Trophoblast cell (in vitro differentiated cells and primary cell): Measurements from ENCODE around the gene TLN1.
A peak's percentile ranks its signal among the peaks of the same experiment; 100 is the strongest.

Experiments used
- DNase-seq, 2 donors: peaks; one replicate each; pipeline ENCODE4 v3.0.0-alpha.2; 2016
- H2AFZ ChIP-seq: 2 replicates; pipeline ENCODE4 v1.6.1; 2013; ENCODE audit warnings: low read length, moderate library complexity, mild to moderate bottlenecking; ENCODE audit not compliant: insufficient read depth, poor library complexity
- H2AK5ac ChIP-seq: 2 replicates; pipeline ENCODE4 v1.6.1; 2013; ENCODE audit warnings: mild to moderate bottlenecking, low read length
- H2BK120ac ChIP-seq: 2 replicates; pipeline ENCODE4 v1.6.1; 2013; ENCODE audit warnings: low read length, mild to moderate bottlenecking, moderate library complexity; ENCODE audit not compliant: insufficient read depth, poor library complexity
- H2BK12ac ChIP-seq: 2 replicates; pipeline ENCODE4 v1.6.1; 2013; ENCODE audit warnings: mild to moderate bottlenecking, low read length, moderate library complexity
- H2BK5ac ChIP-seq: 2 replicates; pipeline ENCODE4 v1.6.1; 2013; ENCODE audit warnings: low read length, low read depth, moderate library complexity, mild to moderate bottlenecking; ENCODE audit not compliant: poor library complexity
- H3K14ac ChIP-seq: 2 replicates; pipeline ENCODE4 v1.6.1; 2013; ENCODE audit warnings: mild to moderate bottlenecking, low read length
- H3K18ac ChIP-seq: 2 replicates; pipeline ENCODE4 v1.6.1; 2013; ENCODE audit warnings: mild to moderate bottlenecking, low read length
- H3K23ac ChIP-seq: 2 replicates; pipeline ENCODE4 v1.6.1; 2013; ENCODE audit warnings: low read length
- H3K27ac ChIP-seq: 2 replicates; pipeline ENCODE4 v1.5.1; 2013; ENCODE audit warnings: low read depth, mild to moderate bottlenecking, inconsistent platforms, low read length, moderate library complexity
- H3K27me3 ChIP-seq: 2 replicates; pipeline ENCODE4 v1.6.1; 2013; ENCODE audit warnings: inconsistent platforms, mild to moderate bottlenecking, low read length, moderate library complexity; ENCODE audit not compliant: insufficient read depth
- H3K36me3 ChIP-seq, 2 experiments: 1 replicate in 1 of 2; 2 replicates in 1 of 2; pipeline ENCODE4 v1.6.1; 2013; ENCODE audit warnings: low read length in 2 of 2, mild to moderate bottlenecking in 2 of 2, moderate library complexity in 1 of 2; ENCODE audit not compliant: insufficient read depth in 2 of 2, control insufficient read depth in 1 of 2
- H3K4ac ChIP-seq: 2 replicates; pipeline ENCODE4 v1.6.1; 2013; ENCODE audit warnings: low read depth, mild to moderate bottlenecking, low read length, moderate library complexity
- H3K4me1 ChIP-seq, 2 experiments: 1 replicate in 1 of 2; 2 replicates in 1 of 2; pipeline ENCODE4 v1.6.1; 2013; ENCODE audit warnings: low read length in 2 of 2, mild to moderate bottlenecking in 2 of 2, moderate library complexity in 1 of 2; ENCODE audit not compliant: insufficient read depth in 2 of 2, control insufficient read depth in 1 of 2
- H3K4me2 ChIP-seq: 2 replicates; pipeline ENCODE4 v1.6.1; 2013; ENCODE audit warnings: inconsistent platforms, mild to moderate bottlenecking, low read length, moderate library complexity
- H3K4me3 ChIP-seq: 2 replicates; pipeline ENCODE4 v1.5.1; 2013; ENCODE audit warnings: mild to moderate bottlenecking, low read depth, low read length, inconsistent platforms
- H3K79me1 ChIP-seq: one replicate; pipeline ENCODE4 v1.6.1; 2013; ENCODE audit warnings: low read length
- H3K79me2 ChIP-seq: 2 replicates; pipeline ENCODE4 v1.6.1; 2013; ENCODE audit warnings: low read length, mild to moderate bottlenecking; ENCODE audit not compliant: control insufficient read depth, insufficient read depth, poor library complexity
- H3K9ac ChIP-seq: 2 replicates; pipeline ENCODE4 v1.6.1; 2013; ENCODE audit warnings: mild to moderate bottlenecking, low read length
- H3K9me3 ChIP-seq: 2 replicates; pipeline ENCODE4 v1.6.1; 2013; ENCODE audit warnings: low read depth, mild to moderate bottlenecking, control low read depth, inconsistent platforms, low read length; ENCODE audit not compliant: insufficient read depth
- H4K12ac ChIP-seq: 2 replicates; pipeline ENCODE4 v1.6.1; 2013; ENCODE audit warnings: low read depth, mild to moderate bottlenecking, low read length, moderate library complexity
- H4K8ac ChIP-seq: 2 replicates; pipeline ENCODE4 v1.6.1; 2013; ENCODE audit warnings: low read depth, mild to moderate bottlenecking, low read length, moderate library complexity
- H4K91ac ChIP-seq: one replicate; pipeline ENCODE4 v1.6.1; 2013; ENCODE audit warnings: low read depth, mild to moderate bottlenecking, low read length, moderate library complexity
- WGBS: extraction: QIAGEN DNeasy Blood & Tissue Kit; methylation state at CpG from one replicate; pipeline ENCODE4 v1.1.7; 2013; ENCODE audit warnings: missing lambda C conversion rate; ENCODE audit not compliant: insufficient read length, insufficient coverage; ENCODE audit errors: extremely low coverage; 5-methylcytosine and 5-hydroxymethylcytosine counted together

Gene TLN1

DNA sequence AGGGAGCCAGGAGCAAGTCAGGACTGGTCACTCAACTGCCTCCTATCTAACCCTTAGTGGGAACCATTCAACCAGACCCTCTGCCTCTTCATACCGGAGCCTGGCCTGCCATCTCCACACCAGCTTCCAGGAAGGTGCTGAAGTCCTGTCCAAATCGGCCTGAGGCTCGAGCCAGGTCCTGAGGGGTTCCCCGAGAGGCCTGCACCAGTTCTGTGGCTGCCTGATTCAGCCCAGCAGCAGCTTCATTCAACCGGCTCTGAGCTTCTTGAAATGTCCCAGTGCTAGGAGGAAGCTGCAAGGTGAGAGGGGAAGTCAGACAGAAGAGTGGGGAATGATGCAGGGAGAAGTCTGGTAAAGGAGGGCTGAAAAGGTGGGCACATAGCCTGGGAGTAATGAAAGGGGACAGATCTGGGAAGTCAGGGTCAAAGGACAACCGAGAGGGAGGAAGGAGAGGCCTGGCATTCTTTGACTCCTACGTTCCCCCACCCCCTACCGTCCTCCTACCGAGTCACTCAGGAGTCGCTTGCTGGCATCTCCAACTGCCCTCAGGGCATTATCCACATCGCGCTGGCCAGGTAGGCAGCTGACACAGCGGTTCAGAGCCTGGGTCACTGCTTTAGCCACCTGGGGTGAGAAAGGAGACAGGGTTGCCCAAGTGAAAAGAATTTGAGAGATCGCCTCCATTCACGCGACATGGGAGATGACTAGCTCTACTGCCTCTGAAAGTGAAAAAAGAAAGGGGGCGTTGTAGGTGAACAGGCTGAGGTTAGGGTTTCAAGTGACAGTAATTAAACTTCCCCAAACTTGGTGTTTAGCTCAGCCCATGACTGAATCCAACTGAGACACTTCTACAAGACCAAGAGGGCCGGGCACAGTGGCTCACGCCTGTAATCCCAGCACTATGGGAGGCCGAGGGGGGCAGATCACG lies 20.2 kb downstream of the TLN1 start:
- Histone ChIP-seq H3K27ac (no peak overlapping the region), H3K79me2 (no peaks in the 10 kb centered on the region), H3K4me1 (no peaks in the 10 kb centered on the region), H3K4me3 (no peak overlapping the region), H2BK5ac (no peak overlapping the region), H3K4me2 (no peak overlapping the region), H2BK120ac (no peak overlapping the region), H3K18ac (no peak overlapping the region), H3K9me3 (no peaks in the 10 kb centered on the region), H3K27me3 (no peaks in the 10 kb centered on the region), H3K14ac (no peak overlapping the region), H2AK5ac (no peak overlapping the region), H3K9ac (no peak overlapping the region), H4K8ac (no peak overlapping the region), H3K23ac (no peak overlapping the region), H3K4ac (no peak overlapping the region), H3K36me3 (peaks cover 66 to 75% of the 10 kb centered on the region in 2 experiments), H3K79me1 (no peaks in the 10 kb centered on the region), H2AFZ (no peak overlapping the region), H4K91ac (no peak overlapping the region), H4K12ac (no peak overlapping the region), H2BK12ac (no peak overlapping the region)
- WGBS, result no CpG with 5 or more reads among the region's 21 CpGs
- DNase-seq, result peak; percentile 77 to 85

DNA sequence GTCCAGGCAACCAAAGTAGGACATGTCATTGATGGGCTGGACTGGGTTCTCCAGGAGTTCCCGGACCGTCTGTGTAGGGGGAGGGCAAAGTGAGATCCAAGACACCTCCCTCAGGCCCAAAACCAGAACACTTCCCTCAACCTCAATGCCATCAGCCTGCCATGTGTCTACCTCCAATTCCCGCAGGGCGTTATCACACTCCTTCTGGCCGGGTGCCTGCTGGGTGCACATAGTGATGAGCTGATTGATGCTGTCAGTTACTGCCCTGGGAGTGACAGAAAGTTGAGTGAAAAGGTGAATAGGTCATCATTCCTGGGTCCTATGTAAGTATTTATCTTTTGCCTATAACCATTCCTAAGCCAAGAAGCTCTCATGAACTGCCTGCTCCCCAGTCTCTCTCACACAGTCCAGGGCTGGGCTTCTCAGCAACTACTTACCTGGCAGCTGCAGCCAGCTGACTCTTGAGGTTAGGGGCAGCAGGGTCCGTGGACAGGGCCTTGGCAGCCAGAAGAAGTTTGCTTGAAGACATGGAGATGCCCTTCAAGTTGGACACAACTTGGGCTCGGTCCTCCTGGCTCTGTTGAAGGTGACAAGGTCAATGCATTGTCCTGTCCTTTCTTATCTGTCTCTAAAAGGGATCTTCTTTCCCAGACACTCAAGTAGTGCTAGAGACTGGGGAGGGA lies 21.0 kb downstream of the TLN1 start:
- no peak overlapping the region for H4K8ac ChIP-seq
- WGBS, result no CpG with 5 or more reads among the region's 7 CpGs
- H3K4me1 ChIP-seq, result no peaks in the 10 kb centered on the region

DNA sequence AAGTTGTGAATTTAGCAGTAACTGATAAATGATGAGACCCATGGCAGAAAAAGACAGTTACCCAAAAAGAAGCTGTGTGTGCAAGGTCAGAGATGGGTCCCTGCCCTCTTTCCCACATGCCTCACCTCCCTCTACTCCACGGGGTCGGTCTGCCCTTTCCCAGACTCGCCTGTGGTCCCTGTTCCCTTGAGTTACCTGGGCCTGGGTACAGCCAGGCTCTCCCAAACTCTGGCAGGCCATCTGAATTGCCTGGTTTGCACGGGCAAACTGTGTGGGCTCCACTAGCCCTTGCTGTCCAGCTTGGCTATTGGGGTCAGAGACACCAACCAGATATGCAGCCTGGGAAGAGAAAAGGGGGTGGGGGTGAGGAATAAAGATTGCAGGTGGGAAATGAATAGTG lies 23.8 kb downstream of the TLN1 start:
- Histone ChIP-seq H3K9me3 (peaks cover 1% of the 10 kb centered on the region), H3K14ac (no peak overlapping the region), H2BK5ac (no peak overlapping the region), H3K23ac (no peak overlapping the region), H3K4ac (no peak overlapping the region), H3K4me1 (no peaks in the 10 kb centered on the region), H4K8ac (no peak overlapping the region), H4K91ac (no peak overlapping the region), H2AK5ac (no peak overlapping the region), H3K4me2 (no peak overlapping the region), H2BK120ac (no peak overlapping the region), H2AFZ (no peak overlapping the region), H4K12ac (no peak overlapping the region), H3K36me3 (peaks cover 80 to 84% of the 10 kb centered on the region in 2 experiments), H3K9ac (no peak overlapping the region), H3K79me1 (no peaks in the 10 kb centered on the region), H3K18ac (no peak overlapping the region), H3K27me3 (no peaks in the 10 kb centered on the region), H3K79me2 (no peaks in the 10 kb centered on the region), H2BK12ac (no peak overlapping the region), H3K4me3 (no peak overlapping the region), H3K27ac (no peak overlapping the region)
- DNase-seq, result no peak
- WGBS, result no CpG with 5 or more reads among the region's 4 CpGs

More for the DNA sequence above, 21.0 kb downstream of the TLN1 start:
- no peak overlapping the region for H4K91ac ChIP-seq
- H3K79me2 ChIP-seq, result no peaks in the 10 kb centered on the region
- H2AFZ ChIP-seq, result no peak overlapping the region
- H3K4ac ChIP-seq, result no peak overlapping the region
- H4K12ac ChIP-seq, result no peak overlapping the region
- no peak overlapping the region for H3K23ac ChIP-seq
- no peak overlapping the region for H2AK5ac ChIP-seq
- no peak overlapping the region for H3K4me2 ChIP-seq
- no peak overlapping the region for H3K9ac ChIP-seq
- H3K14ac ChIP-seq, result no peak overlapping the region
- H3K4me3 ChIP-seq, result no peak overlapping the region
- no peaks in the 10 kb centered on the region for H3K27me3 ChIP-seq
- no peak overlapping the region for H2BK12ac ChIP-seq
- no peak overlapping the region for H2BK120ac ChIP-seq
- no peak overlapping the region for H3K18ac ChIP-seq
- no peak overlapping the region for H3K27ac ChIP-seq
- no peaks in the 10 kb centered on the region for H3K79me1 ChIP-seq
- H3K9me3 ChIP-seq, result no peaks in the 10 kb centered on the region
- H2BK5ac ChIP-seq, result no peak overlapping the region
- no peak for DNase-seq
- H3K36me3 ChIP-seq, result peaks cover 70 to 76% of the 10 kb centered on the region in 2 experiments

DNA sequence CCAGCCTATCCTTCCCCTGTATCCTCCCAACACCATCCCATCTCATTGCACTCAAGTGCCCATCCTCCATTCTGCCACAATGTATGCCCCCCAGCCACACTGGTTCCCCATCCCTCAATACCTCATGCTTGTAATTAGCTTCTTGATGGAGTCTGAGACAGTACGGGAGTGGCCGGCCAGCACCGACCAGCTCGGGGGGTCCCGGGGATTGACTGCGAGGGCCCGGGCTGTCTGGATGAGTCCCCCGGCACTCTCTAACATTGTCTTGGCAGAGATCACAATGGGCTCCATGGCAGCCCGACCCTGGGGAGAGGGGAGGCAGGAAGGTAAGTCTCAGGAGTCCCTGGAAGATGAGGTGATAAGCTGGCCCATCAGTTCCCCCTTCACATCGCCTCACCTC lies 25.0 kb downstream of the TLN1 start:
- H3K4ac ChIP-seq, result no peak overlapping the region
- no peak overlapping the region for H2BK12ac ChIP-seq
- no CpG with 5 or more reads among the region's 10 CpGs for WGBS
- H3K14ac ChIP-seq, result no peak overlapping the region
- H3K36me3 ChIP-seq, result peaks cover 77 to 82% of the 10 kb centered on the region in 2 experiments
- no peak overlapping the region for H4K8ac ChIP-seq
- no peak overlapping the region for H3K4me3 ChIP-seq
- H2AK5ac ChIP-seq, result no peak overlapping the region
- H3K9ac ChIP-seq, result no peak overlapping the region
- no peak overlapping the region for H3K27ac ChIP-seq
- no peak overlapping the region for H4K91ac ChIP-seq
- no peak overlapping the region for H3K23ac ChIP-seq
- H2BK120ac ChIP-seq, result no peak overlapping the region
- H4K12ac ChIP-seq, result no peak overlapping the region
- no peak overlapping the region for H2BK5ac ChIP-seq
- no peak overlapping the region for H3K4me2 ChIP-seq
- H3K79me2 ChIP-seq, result no peaks in the 10 kb centered on the region
- no peak overlapping the region for H3K18ac ChIP-seq
- H3K4me1 ChIP-seq, result no peaks in the 10 kb centered on the region
- peaks cover 1% of the 10 kb centered on the region for H3K9me3 ChIP-seq
- no peaks in the 10 kb centered on the region for H3K27me3 ChIP-seq
- no peaks in the 10 kb centered on the region for H3K79me1 ChIP-seq
- H2AFZ ChIP-seq, result no peak overlapping the region
- no peak for DNase-seq
